Neural cell (in vitro differentiated cells): ENCODE data around the gene XRCC3. TPM values are rescaled to one million over a fixed set of nuclear protein-coding genes. Genes with fewer than 3 reads are reported as not detected.

ENCODE experiments used
- H2AFZ ChIP-seq: fragments of 200-600, 300-800 bp; sonication (generic), shearing (Covaris generic); 2 replicates; pipeline ENCODE4 v1.6.0; 2014; ENCODE audit warnings: low read depth, mild to moderate bottlenecking, antibody characterized with exemption, low read length, moderate library complexity
- H3F3A ChIP-seq: fragments of 200-600 bp; shearing (Covaris generic); 2 replicates; pipeline ENCODE4 v1.6.1; 2016; ENCODE audit warnings: mild to moderate bottlenecking, moderate library complexity, mixed read lengths, antibody characterized with exemption, low read length; ENCODE audit not compliant: insufficient read depth, poor library complexity, severe bottlenecking
- H3K27ac ChIP-seq: fragments of 200-600, 300-800 bp; sonication (generic), shearing (Covaris generic); 2 replicates; pipeline ENCODE4 v1.5.1; 2014; ENCODE audit warnings: mild to moderate bottlenecking, low read length, moderate library complexity
- H3K27me3 ChIP-seq: fragments of 300-800, 200-600 bp; sonication (generic), shearing (Covaris generic); 2 replicates; pipeline ENCODE4 v1.6.0; 2014; ENCODE audit warnings: mild to moderate bottlenecking, low read depth, low read length, moderate library complexity; ENCODE audit not compliant: insufficient read depth
- H3K36me3 ChIP-seq: fragments of 300-800, 200-600 bp; sonication (generic), shearing (Covaris generic); 2 replicates; pipeline ENCODE4 v1.5.1; 2014; ENCODE audit warnings: mild to moderate bottlenecking, antibody characterized with exemption, low read length, moderate library complexity; ENCODE audit not compliant: insufficient read depth
- H3K4me2 ChIP-seq: fragments of 300-800, 200-600 bp; sonication (generic), shearing (Covaris generic); 2 replicates; pipeline ENCODE4 v1.6.0; 2014; ENCODE audit warnings: mild to moderate bottlenecking, low read length
- H3K4me3 ChIP-seq: fragments of 300-800, 200-600 bp; sonication (generic), shearing (Covaris generic); 2 replicates; pipeline ENCODE4 v1.5.1; 2014; ENCODE audit warnings: mild to moderate bottlenecking, low read length, moderate library complexity
- H3K79me2 ChIP-seq: fragments of 200-600 bp; shearing (Covaris generic); replicated peaks from 2 replicates; pipeline ENCODE4 v1.6.0; 2014; ENCODE audit warnings: mild to moderate bottlenecking, low read length, moderate library complexity; ENCODE audit not compliant: insufficient read depth
- H3K9ac ChIP-seq: fragments of 300-800, 200-600 bp; sonication (generic), shearing (Covaris generic); 2 replicates; pipeline ENCODE4 v1.6.1; 2016; ENCODE audit warnings: mild to moderate bottlenecking, low read length, mixed read lengths
- H3K9me2 ChIP-seq: fragments of 200-600 bp; shearing (Covaris generic); 2 replicates; pipeline ENCODE4 v1.6.1; 2016; ENCODE audit warnings: mild to moderate bottlenecking, low read length, mixed read lengths; ENCODE audit not compliant: insufficient read depth
- H3K9me3 ChIP-seq: fragments of 200-600, 300-800 bp; sonication (generic), shearing (Covaris generic); 2 replicates; pipeline ENCODE4 v1.6.1; 2016; ENCODE audit warnings: mild to moderate bottlenecking, mixed run types, low read length, moderate library complexity, mixed read lengths
- H4K20me1 ChIP-seq: fragments of 200-600 bp; shearing (Covaris generic); 2 replicates; pipeline ENCODE4 v1.6.1; 2016; ENCODE audit warnings: mild to moderate bottlenecking, mixed run types; ENCODE audit not compliant: insufficient read depth
- CTCF ChIP-seq: fragments of 450-650 bp; IDR thresholded peaks from 2 replicates; pipeline ENCODE4 v1.5.1; 2014; ENCODE audit warnings: antibody characterized with exemption, mild to moderate bottlenecking, moderate library complexity; ENCODE audit not compliant: poor library complexity, severe bottlenecking
- EP300 ChIP-seq: fragments of 450-650 bp; conservative IDR thresholded peaks from 2 replicates; pipeline ENCODE4 v1.6.1; 2014; ENCODE audit warnings: antibody characterized with exemption, mild to moderate bottlenecking, moderate library complexity; ENCODE audit not compliant: poor library complexity, severe bottlenecking
- EZH2 ChIP-seq: fragments of 200-600, 300-800 bp; shearing (Covaris generic), sonication (generic); IDR thresholded peaks from 2 replicates; pipeline ENCODE4 v1.6.1; 2014; ENCODE audit warnings: antibody characterized with exemption, low read length, borderline replicate concordance, mild to moderate bottlenecking; ENCODE audit not compliant: insufficient read depth, poor library complexity, severe bottlenecking
- MXI1 ChIP-seq: fragments of 450-650 bp; conservative IDR thresholded peaks from 2 replicates; pipeline ENCODE4 v1.6.1; 2014; ENCODE audit warnings: antibody characterized with exemption, mild to moderate bottlenecking; ENCODE audit not compliant: poor library complexity, severe bottlenecking
- POLR2AphosphoS5 ChIP-seq: IDR thresholded peaks from 2 replicates; pipeline ENCODE4 v1.6.1; 2012
- RAD21 ChIP-seq: fragments of 450-650 bp; conservative IDR thresholded peaks from 2 replicates; pipeline ENCODE4 v1.6.1; 2014; ENCODE audit warnings: antibody characterized with exemption, mild to moderate bottlenecking, moderate library complexity
- REST ChIP-seq: IDR thresholded peaks from 2 replicates; pipeline ENCODE4 v1.6.1; 2012; ENCODE audit warnings: borderline replicate concordance
- SMC3 ChIP-seq: fragments of 450-650 bp; conservative IDR thresholded peaks from 2 replicates; pipeline ENCODE4 v1.6.1; 2014; ENCODE audit warnings: antibody characterized with exemption, mild to moderate bottlenecking, moderate library complexity; ENCODE audit not compliant: poor library complexity
- TAF1 ChIP-seq: IDR thresholded peaks from 2 replicates; pipeline ENCODE4 v1.6.1; 2012; ENCODE audit warnings: low read depth
- polyA plus RNA-seq: library from polyadenylated mRNA; depleted of rRNA; stranded (reverse); fragments of >200 nt; gene quantifications from 2 replicates; pipeline ENCODE4 v1.2.3, GENCODE V29; 2014

XRCC3 gene
- polyA plus RNA-seq, 1 donor from 2014 or later: 14.6 TPM

- H3K9me2 ChIP-seq: no peaks in the 10 kb centered on the region
- no peak for TF ChIP-seq SMC3
- no peak for TF ChIP-seq EP300
- no peak for TF ChIP-seq CTCF
- TF ChIP-seq REST: no peak
- no peak for TF ChIP-seq TAF1
- no peak for TF ChIP-seq MXI1
- TF ChIP-seq EZH2: no peak
- TF ChIP-seq POLR2AphosphoS5: no peak
- no peak for TF ChIP-seq RAD21
- H3F3A ChIP-seq: no peaks in the 10 kb centered on the region
- H3K36me3 ChIP-seq: peaks cover 7% of the 10 kb centered on the region
- no peak overlapping the region for H3K4me2 ChIP-seq
- no peak overlapping the region for H2AFZ ChIP-seq
- H3K27me3 ChIP-seq: no peaks in the 10 kb centered on the region
- H3K4me3 ChIP-seq: no peak overlapping the region
- H3K79me2 ChIP-seq: peaks cover 3% of the 10 kb centered on the region
- peaks cover 3% of the 10 kb centered on the region for H4K20me1 ChIP-seq
- H3K9ac ChIP-seq: no peak overlapping the region
- no peaks in the 10 kb centered on the region for H3K9me3 ChIP-seq
- H3K27ac ChIP-seq: no peak overlapping the region
These were observed 18.7 kb downstream of the XRCC3 start for GRCh38 chr14:103696466-103697071.

- Histone ChIP-seq H4K20me1 (peaks cover 3% of the 10 kb centered on the region), H3K4me3 (no peak overlapping the region), H3K9ac (no peak overlapping the region), H3K9me3 (no peaks in the 10 kb centered on the region), H2AFZ (no peak overlapping the region), H3K36me3 (peaks cover 7% of the 10 kb centered on the region), H3K9me2 (no peaks in the 10 kb centered on the region), H3K27me3 (no peaks in the 10 kb centered on the region), H3F3A (no peaks in the 10 kb centered on the region), H3K27ac (no peak overlapping the region), H3K79me2 (peaks cover 3% of the 10 kb centered on the region), H3K4me2 (no peak overlapping the region)
- TF ChIP-seq MXI1: no peak
- TF ChIP-seq TAF1: no peak
- no peak for TF ChIP-seq CTCF
- TF ChIP-seq SMC3: no peak
These were observed 19.2 kb downstream of the XRCC3 start for GRCh38 chr14:103696070-103696402.
